Gastrocnemius medialis (tissue), 4 donors: Measurements from ENCODE around the gene CCN5. TPM values are rescaled to one million over a fixed set of nuclear protein-coding genes. Genes with fewer than 3 reads are reported as not detected.

Experiments used
- ATAC-seq, 2 donors: fragments of 150-250 bp; one replicate each; pipeline ENCODE4 v1.9.1; 2016
- DNase-seq, 2 donors: peaks; one replicate each; pipeline ENCODE4 v3.0.0-alpha.2; 2019
- H3K27ac ChIP-seq, 4 donors: fragments of 200-600 bp; sonication (generic); 1 replicate in 1 of 4; 2 replicates in 3 of 4; pipeline ENCODE4 v1.5.1; 2016 to 2018; ENCODE audit warnings: mild to moderate bottlenecking in 2 of 4, moderate library complexity in 1 of 4
- H3K27me3 ChIP-seq, 3 donors: fragments of 200-600 bp; sonication (generic) in 2 of 3; 1 replicate in 1 of 3; 2 replicates in 2 of 3; pipeline versions ENCODE4 v1.5.1 to v1.6.0; 2016 to 2019; ENCODE audit warnings: mild to moderate bottlenecking in 1 of 3, moderate library complexity in 1 of 3
- H3K36me3 ChIP-seq, 2 donors: fragments of 200-600 bp; sonication (generic) in 1 of 2; one replicate each; pipeline ENCODE4 v1.5.1; 2017 to 2018
- H3K4me1 ChIP-seq, 2 donors: fragments of 200-600 bp; sonication (generic) in 1 of 2; one replicate each; pipeline ENCODE4 v1.5.1; 2016 to 2017; ENCODE audit warnings: mild to moderate bottlenecking in 2 of 2
- H3K4me3 ChIP-seq, 4 donors: fragments of 200-600 bp; sonication (generic) in 3 of 4; 1 replicate in 1 of 4; 2 replicates in 3 of 4; pipeline ENCODE4 v1.5.1; 2016 to 2019; ENCODE audit warnings: mild to moderate bottlenecking in 2 of 4
- H3K9me3 ChIP-seq, 3 donors: fragments of 200-600 bp; sonication (generic) in 2 of 3; 1 replicate in 1 of 3; 2 replicates in 2 of 3; pipeline ENCODE4 v1.5.1; 2016 to 2019
- POLR2A ChIP-seq, 2 donors: fragments of 450-650 bp; IDR thresholded peaks; one replicate each; pipeline ENCODE4 v1.6.1; 2017; ENCODE audit warnings: antibody characterized with exemption in 2 of 2, mild to moderate bottlenecking in 2 of 2, moderate library complexity in 2 of 2
- in situ Hi-C, 4 donors: fragments of 200-750 bp; cut with MboI; loops; one replicate each; pipeline versions ENCODE4 v1.15.0 to v1.8.0; 2017; ENCODE audit warnings: low sequenced_read_pairs in 4 of 4
- intact Hi-C: fragments of 100-400 bp; cut with DNase I; formaldehyde crosslinking; loops from one replicate; pipeline ENCODE4 v1.15.1; 2023; ENCODE audit warnings: low total_unique reads
- total RNA-seq, 4 donors: library from RNA; depleted of rRNA; stranded (reverse); fragments of >200 nt; gene quantifications; one replicate each; pipeline versions ENCODE4 v1.1.0 to v1.2.3, GENCODE V29; 2016
- TF ChIP-seq, protein P1 (sequence below), 5 experiments: fragments of 450-650 bp in 3 of 5; fragments of 200-600 bp in 2 of 5; sonication (generic) in 2 of 5; IDR thresholded peaks in 4 of 5; conservative IDR thresholded peaks in 1 of 5; 1 replicate in 4 of 5; 2 replicates in 1 of 5; pipeline ENCODE4 v1.5.1; 2016 to 2019; ENCODE audit warnings: antibody characterized with exemption in 5 of 5, mild to moderate bottlenecking in 3 of 5, moderate library complexity in 3 of 5

CCN5 gene
- total RNA-seq, 4 donors from 2014 or later, result 16.4 to 65.3 (median 45.7) TPM

DNA sequence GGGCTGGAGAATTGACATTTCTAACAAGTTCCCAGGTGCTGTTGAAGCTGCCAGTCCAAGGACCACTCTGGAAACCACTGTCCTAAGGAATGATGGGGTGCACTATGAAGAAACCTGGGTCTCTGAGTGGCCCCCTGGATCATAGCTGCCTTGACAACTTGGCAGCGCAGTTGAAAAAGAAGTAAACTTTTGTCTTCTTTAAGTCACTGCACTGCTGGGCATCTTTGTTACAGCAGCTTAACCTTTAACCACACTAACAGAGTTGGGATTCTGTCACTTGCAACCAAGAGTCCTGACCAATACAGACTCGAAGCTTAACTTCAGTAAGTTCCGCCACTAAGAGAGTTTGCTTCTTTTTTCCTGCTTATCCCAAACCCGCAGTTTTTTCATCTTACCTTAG, 21.9 kb downstream of the CCN5 start:
- H3K27ac ChIP-seq, result no peak overlapping the region
- no peaks in the 10 kb centered on the region for H3K9me3 ChIP-seq
- peaks cover 18 to 21% of the 10 kb centered on the region in 2 donors for H3K4me1 ChIP-seq
- intact Hi-C loops (loop anchor here (5.0 to 10.0 kb wide), 4 partner anchors 230 to 525 kb away; partner anchors contain the start of genes FITM2, OSER1 and STK4), in situ Hi-C loops (loop anchor here (10.0 to 25.0 kb wide), 3 partner anchors 200 to 525 kb away; partner anchors contain the start of gene OSER1 (in 2 of the 4))
- ATAC-seq, result no peak
- DNase-seq, result no peak
- no peak for TF ChIP-seq POLR2A (IDR thresholded peaks at IDR 0.05)
- TF ChIP-seq, protein P1, sequence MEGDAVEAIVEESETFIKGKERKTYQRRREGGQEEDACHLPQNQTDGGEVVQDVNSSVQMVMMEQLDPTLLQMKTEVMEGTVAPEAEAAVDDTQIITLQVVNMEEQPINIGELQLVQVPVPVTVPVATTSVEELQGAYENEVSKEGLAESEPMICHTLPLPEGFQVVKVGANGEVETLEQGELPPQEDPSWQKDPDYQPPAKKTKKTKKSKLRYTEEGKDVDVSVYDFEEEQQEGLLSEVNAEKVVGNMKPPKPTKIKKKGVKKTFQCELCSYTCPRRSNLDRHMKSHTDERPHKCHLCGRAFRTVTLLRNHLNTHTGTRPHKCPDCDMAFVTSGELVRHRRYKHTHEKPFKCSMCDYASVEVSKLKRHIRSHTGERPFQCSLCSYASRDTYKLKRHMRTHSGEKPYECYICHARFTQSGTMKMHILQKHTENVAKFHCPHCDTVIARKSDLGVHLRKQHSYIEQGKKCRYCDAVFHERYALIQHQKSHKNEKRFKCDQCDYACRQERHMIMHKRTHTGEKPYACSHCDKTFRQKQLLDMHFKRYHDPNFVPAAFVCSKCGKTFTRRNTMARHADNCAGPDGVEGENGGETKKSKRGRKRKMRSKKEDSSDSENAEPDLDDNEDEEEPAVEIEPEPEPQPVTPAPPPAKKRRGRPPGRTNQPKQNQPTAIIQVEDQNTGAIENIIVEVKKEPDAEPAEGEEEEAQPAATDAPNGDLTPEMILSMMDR (IDR thresholded peaks at IDR 0.05 in 4 of 5, conservative IDR thresholded peaks at IDR 0.05 in 1 of 5), result no peak
- H3K4me3 ChIP-seq, result no peak overlapping the region
- no peaks in the 10 kb centered on the region for H3K36me3 ChIP-seq
- H3K27me3 ChIP-seq, result no peaks in the 10 kb centered on the region

DNA sequence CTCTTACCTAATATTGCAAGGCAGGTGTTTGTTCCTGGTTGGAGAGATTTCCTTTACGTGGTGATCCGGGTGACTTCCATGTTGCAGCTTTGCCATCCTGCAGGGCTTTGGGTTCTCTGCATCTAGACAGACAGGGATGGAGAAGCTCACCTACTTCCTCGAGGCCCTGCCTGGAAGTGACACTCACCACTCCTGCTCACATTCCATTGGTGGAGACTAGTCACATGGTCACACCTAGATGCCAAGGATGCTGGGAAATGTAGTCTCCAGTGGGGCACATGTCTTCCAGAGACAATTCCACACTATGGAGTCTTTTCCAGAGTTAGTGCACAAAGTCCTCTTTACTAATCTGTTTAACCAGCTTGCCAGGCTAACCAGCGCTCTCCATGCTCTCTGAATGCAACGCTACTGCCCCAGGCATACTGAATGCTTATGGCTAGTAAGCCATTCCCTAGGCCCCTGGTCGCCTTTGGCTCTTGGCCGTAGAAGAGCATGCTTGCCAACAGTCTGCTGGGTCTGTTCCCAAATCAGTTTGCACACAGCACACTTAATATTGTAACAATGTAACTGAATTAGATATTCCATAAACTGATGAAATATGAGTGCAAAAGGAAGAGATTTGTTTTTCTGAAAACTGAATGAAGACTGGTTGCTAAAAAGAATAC, 23.8 kb downstream of the CCN5 start:
- H3K27ac ChIP-seq, result peak overlapping the region; percentile 70 to 79 (median 76)
- no peaks in the 10 kb centered on the region for H3K27me3 ChIP-seq
- no peak overlapping the region for H3K4me3 ChIP-seq
- no peaks in the 10 kb centered on the region for H3K9me3 ChIP-seq
- no peaks in the 10 kb centered on the region for H3K36me3 ChIP-seq
- H3K4me1 ChIP-seq, result peaks cover 15% of the 10 kb centered on the region in 2 donors
- in situ Hi-C loops (loop anchor here (10.0 to 25.0 kb wide), 3 partner anchors 202 to 527 kb away; partner anchors contain the start of gene OSER1 (in 2 of the 4)), intact Hi-C loops (loop anchor here (5.0 to 10.0 kb wide), 4 partner anchors 228 to 527 kb away; partner anchors contain the start of genes FITM2, OSER1 and STK4)
- peak; percentile 44 to 60 for ATAC-seq
- TF ChIP-seq, protein P1 (IDR thresholded peaks at IDR 0.05 in 4 of 5, conservative IDR thresholded peaks at IDR 0.05 in 1 of 5), result no peak
- TF ChIP-seq POLR2A (IDR thresholded peaks at IDR 0.05), result no peak
- peak in 1 of 2 donors; percentile 69 for DNase-seq

DNA sequence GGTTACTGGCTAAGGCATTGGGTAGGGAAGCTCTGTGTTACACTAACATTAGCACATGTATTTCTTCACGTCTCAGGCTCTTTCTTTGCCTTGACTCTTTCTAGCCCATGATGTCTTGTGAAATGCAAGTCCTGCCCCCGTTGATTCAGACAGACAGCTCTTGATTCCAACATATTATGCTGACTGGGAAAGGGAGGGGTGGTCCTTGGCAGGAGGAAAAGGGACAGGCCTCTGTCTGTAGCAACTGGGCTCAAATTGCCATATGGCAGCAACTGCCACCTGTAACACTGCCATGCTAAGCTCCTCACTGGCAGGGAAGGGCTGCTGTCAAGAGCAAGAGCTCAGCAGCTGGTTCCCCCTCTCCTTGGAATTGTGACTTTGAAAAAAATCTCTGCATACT, 24.8 kb downstream of the CCN5 start:
- intact Hi-C loops (loop anchor here (5.0 to 10.0 kb wide), 4 partner anchors 227 to 528 kb away; partner anchors contain the start of genes FITM2, OSER1 and STK4), in situ Hi-C loops (loop anchor here (5.0 to 25.0 kb wide), 6 partner anchors 125 to 528 kb away; partner anchors contain the start of gene OSER1 (in 2 of the 4))
- Histone ChIP-seq H3K9me3 (no peaks in the 10 kb centered on the region), H3K4me1 (peaks cover 15% of the 10 kb centered on the region in 2 donors), H3K36me3 (no peaks in the 10 kb centered on the region), H3K4me3 (no peak overlapping the region), H3K27ac (peak overlapping the region; percentile 70 to 79 (median 76)), H3K27me3 (no peaks in the 10 kb centered on the region)
- DNase-seq (peak; percentile 50 to 90), ATAC-seq (peak; percentile 70 to 90)
- TF ChIP-seq POLR2A (IDR thresholded peaks at IDR 0.05), result no peak

DNA sequence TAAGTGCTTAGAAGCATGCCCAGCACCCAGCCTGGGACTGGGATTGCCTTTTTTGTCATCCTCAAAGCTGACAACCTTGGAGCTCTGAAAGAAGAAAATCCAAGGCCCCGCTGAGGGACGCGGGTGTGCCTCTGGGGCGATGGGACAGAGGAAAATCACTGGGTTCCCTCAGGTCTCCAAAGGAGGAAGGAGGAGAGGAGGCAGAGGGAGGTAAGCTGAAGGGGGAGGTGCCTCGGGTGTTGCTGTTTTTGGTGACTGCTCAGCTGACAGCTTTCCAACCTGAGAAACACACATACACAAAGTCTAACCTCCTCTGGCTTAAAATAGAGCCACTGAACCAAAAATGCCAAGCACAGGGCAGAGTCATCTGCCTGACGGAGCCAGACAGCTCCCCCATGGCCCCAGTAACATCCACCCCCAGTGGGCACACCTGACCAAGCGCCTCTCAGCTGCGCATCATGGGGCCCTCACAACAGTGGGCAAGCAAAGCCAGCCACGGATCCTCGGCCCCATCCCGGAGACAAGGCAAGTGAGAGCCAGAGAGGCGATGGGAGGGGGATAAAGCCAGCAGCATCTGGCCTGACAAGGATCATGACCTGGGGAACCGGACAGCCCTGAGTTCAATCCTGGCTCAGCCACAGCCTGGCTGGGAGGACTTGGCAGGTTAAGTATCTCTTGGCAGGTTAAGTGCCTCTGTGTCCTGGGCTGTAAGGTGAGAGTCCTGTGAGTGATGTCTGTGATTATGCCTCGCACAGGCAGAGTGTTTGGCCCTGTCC, 27.3 kb downstream of the CCN5 start:
- ATAC-seq (no peak), DNase-seq (no peak)
- no peaks in the 10 kb centered on the region for H3K36me3 ChIP-seq
- in situ Hi-C loops (loop anchor here (5.0 to 25.0 kb wide), 5 partner anchors 122 to 530 kb away; partner anchors contain the start of gene OSER1 (in 2 of the 4)), intact Hi-C loops (no loop called here)
- H3K9me3 ChIP-seq, result no peaks in the 10 kb centered on the region
- no peak overlapping the region for H3K27ac ChIP-seq
- H3K4me3 ChIP-seq, result no peak overlapping the region
- peaks cover 15 to 25% of the 10 kb centered on the region in 2 donors for H3K4me1 ChIP-seq
- peaks cover 8 to 12% (median 10%) of the 10 kb centered on the region in 3 donors for H3K27me3 ChIP-seq
- TF ChIP-seq POLR2A (IDR thresholded peaks at IDR 0.05), result no peak
- TF ChIP-seq, protein P1 (IDR thresholded peaks at IDR 0.05 in 4 of 5, conservative IDR thresholded peaks at IDR 0.05 in 1 of 5), result no peak
